ENCODE results near the gene POLRMT.

GRCh38 chr19:653425-653824 lies 20.1 kb upstream of the POLRMT start:
- TF ChIP-seq POLR2A (IDR thresholded peaks at IDR 0.05; ENCODE audit: low read depth, low read length) = no peak
- TF ChIP-seq POLR2AphosphoS5 (IDR thresholded peaks at IDR 0.05; ENCODE audit: low read depth, low read length) = peak; percentile 46; the same call in 1 of the 2 replicates
- no peak for TF ChIP-seq TAF1 (IDR thresholded peaks at IDR 0.05; ENCODE audit: low read depth, low read length)
- no peak for TF ChIP-seq SPI1 (IDR thresholded peaks at IDR 0.05; ENCODE audit: low read depth, low read length)
- TF ChIP-seq POU2F2 (IDR thresholded peaks at IDR 0.05; ENCODE audit: low read depth, low read length) = no peak
